Parathyroid adenoma (tissue), 2 donors: ENCODE data around the gene SEMA6C.

Experiments
- H2AFZ ChIP-seq: fragments of 300-600 bp; sonication (generic); one replicate; pipeline ENCODE4 v1.7.0; 2017; ENCODE audit warnings: antibody characterized with exemption, mild to moderate bottlenecking
- H3K27ac ChIP-seq: fragments of 300-600 bp; sonication (generic); one replicate; pipeline ENCODE4 v1.7.0; 2017
- H3K27me3 ChIP-seq: fragments of 300-600 bp; sonication (generic); one replicate; pipeline ENCODE4 v1.7.0; 2017; ENCODE audit warnings: low read length; ENCODE audit not compliant: control insufficient read depth, insufficient read depth
- H3K36me3 ChIP-seq: fragments of 300-600 bp; sonication (generic); one replicate; pipeline ENCODE4 v1.7.0; 2017; ENCODE audit warnings: low read length; ENCODE audit not compliant: control insufficient read depth, insufficient read depth
- H3K4me1 ChIP-seq: fragments of 300-600 bp; sonication (generic); one replicate; pipeline ENCODE4 v1.7.0; 2017; ENCODE audit warnings: control low read depth
- H3K4me2 ChIP-seq: fragments of 300-600 bp; sonication (generic); one replicate; pipeline ENCODE4 v1.7.0; 2017; ENCODE audit warnings: low read length
- H3K4me3 ChIP-seq: fragments of 300-600 bp; sonication (generic); one replicate; pipeline ENCODE4 v1.7.0; 2017; ENCODE audit warnings: low read depth, low read length
- H3K79me2 ChIP-seq: fragments of 300-600 bp; sonication (generic); one replicate; pipeline ENCODE4 v1.7.0; 2017; ENCODE audit warnings: control low read depth
- H3K9ac ChIP-seq: fragments of 300-600 bp; sonication (generic); one replicate; pipeline ENCODE4 v1.7.0; 2017; ENCODE audit warnings: mild to moderate bottlenecking
- H3K9me3 ChIP-seq: fragments of 300-600 bp; sonication (generic); one replicate; pipeline ENCODE4 v1.7.0; 2017; ENCODE audit warnings: low read length; ENCODE audit not compliant: control insufficient read depth
- TF ChIP-seq, protein P1 (sequence below): fragments of 300-600 bp; sonication (generic); IDR thresholded peaks from one replicate; pipeline ENCODE4 v1.7.0; 2017; ENCODE audit warnings: antibody characterized with exemption, mild to moderate bottlenecking
- donor health status: primary hyperparathyroidism.

The SEMA6C gene

DNA sequence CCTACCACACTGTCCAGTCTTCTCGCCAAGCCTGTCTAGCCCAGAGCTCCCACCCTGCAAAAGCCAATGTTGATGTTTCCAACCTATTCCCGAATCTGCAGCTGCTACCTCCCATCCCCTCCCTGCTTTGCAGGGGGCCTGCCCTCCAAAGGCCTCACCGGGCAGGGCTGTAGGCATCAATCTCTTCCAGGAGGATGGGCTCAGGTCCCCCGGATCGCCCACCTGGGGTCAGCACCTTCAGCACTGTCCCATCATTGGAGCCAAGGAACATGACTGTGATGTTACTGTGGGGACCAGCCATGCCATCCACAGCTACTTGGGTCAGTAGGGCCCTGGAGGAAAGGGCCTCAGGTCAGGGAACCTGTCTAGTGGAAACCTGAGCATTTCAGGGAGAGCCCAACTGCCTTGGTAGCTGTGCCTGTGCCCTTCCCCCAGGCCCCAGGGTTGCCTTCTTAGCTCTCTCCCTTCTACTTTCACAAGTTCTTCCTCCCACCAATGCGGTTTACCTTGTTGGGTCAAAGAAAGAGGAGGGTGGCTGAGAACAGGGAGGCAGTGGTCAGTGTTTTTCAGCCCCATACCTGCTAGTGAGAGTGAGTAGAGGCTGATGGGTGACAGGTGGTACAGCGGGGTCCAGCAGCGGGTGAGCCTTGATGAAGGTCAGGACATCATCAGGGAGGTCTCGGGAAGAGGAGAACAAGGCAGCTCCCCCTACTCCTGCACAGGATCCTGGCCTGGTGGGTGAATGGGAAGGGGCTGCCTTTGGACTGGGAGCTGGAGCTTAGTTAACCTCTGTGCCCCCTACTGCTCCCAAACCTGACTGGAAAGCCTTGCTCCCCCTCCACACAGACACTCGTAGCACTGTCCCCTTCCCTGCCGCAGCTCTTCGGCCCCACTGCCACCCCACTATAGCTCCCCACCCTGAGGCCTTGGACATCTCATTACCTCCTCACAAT lies 10.7 kb downstream of the SEMA6C start:
- no peaks in the 10 kb centered on the region for H3K36me3 ChIP-seq

DNA sequence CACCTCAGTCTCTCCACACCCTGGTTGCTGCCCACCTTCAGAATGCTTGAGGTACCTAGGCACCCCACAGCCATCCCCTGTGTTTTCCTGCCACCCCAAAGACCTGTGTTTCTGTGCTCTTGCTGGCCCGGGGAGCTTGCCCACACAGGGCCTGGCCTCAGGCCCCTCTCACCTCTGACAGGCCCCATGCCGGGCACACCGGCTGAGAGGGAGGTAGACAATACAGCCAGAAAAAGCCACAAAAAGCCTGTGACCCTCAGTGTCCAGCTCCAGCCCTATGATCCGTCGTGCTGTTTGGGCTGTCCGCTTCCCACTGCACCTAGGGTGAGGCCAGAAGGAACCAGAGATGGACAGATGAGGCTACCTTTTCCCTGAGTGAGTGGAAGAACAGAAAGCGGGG lies 11.4 kb downstream of the SEMA6C start:
- Histone ChIP-seq H3K9ac (no peak overlapping the region), H2AFZ (no peak overlapping the region), H3K4me3 (no peak overlapping the region), H3K27ac (no peak overlapping the region), H3K4me1 (no peaks in the 10 kb centered on the region), H3K4me2 (no peak overlapping the region), H3K27me3 (no peaks in the 10 kb centered on the region), H3K36me3 (no peaks in the 10 kb centered on the region), H3K9me3 (no peaks in the 10 kb centered on the region), H3K79me2 (no peaks in the 10 kb centered on the region)
- TF ChIP-seq, protein P1, sequence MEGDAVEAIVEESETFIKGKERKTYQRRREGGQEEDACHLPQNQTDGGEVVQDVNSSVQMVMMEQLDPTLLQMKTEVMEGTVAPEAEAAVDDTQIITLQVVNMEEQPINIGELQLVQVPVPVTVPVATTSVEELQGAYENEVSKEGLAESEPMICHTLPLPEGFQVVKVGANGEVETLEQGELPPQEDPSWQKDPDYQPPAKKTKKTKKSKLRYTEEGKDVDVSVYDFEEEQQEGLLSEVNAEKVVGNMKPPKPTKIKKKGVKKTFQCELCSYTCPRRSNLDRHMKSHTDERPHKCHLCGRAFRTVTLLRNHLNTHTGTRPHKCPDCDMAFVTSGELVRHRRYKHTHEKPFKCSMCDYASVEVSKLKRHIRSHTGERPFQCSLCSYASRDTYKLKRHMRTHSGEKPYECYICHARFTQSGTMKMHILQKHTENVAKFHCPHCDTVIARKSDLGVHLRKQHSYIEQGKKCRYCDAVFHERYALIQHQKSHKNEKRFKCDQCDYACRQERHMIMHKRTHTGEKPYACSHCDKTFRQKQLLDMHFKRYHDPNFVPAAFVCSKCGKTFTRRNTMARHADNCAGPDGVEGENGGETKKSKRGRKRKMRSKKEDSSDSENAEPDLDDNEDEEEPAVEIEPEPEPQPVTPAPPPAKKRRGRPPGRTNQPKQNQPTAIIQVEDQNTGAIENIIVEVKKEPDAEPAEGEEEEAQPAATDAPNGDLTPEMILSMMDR, result no peak

More for the DNA sequence above, 10.7 kb downstream of the SEMA6C start:
- H3K4me1 ChIP-seq, result no peaks in the 10 kb centered on the region
- H3K9me3 ChIP-seq, result no peaks in the 10 kb centered on the region
- TF ChIP-seq, protein P1, result no peak
- H2AFZ ChIP-seq, result no peak overlapping the region
- no peaks in the 10 kb centered on the region for H3K79me2 ChIP-seq
- H3K9ac ChIP-seq, result no peak overlapping the region
- no peak overlapping the region for H3K4me2 ChIP-seq
- H3K27me3 ChIP-seq, result no peaks in the 10 kb centered on the region
- H3K27ac ChIP-seq, result no peak overlapping the region
- H3K4me3 ChIP-seq, result no peak overlapping the region

DNA sequence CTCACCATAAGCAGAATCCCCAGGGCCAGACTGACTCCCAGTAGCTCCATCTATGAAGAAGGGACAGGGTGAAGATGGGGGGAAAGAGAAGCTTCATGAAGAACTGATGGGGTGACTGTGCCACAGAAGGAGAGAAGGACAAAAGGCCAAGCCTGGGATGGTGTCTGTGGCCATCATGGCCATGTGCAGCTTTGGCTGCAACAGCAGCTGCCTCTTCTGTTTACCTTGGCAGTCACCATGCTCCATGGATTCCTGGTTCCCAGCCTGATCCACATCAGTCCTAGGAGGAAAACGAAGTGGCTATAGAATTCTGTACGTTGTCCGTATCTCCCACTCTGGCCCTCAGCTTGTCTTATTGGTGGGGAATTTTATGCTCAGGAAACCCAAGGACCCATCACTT lies 12.0 kb downstream of the SEMA6C start:
- Histone ChIP-seq H3K9me3 (no peaks in the 10 kb centered on the region), H3K9ac (no peak overlapping the region), H2AFZ (no peak overlapping the region), H3K27me3 (no peaks in the 10 kb centered on the region), H3K4me1 (no peaks in the 10 kb centered on the region), H3K79me2 (no peaks in the 10 kb centered on the region), H3K4me3 (no peak overlapping the region), H3K36me3 (no peaks in the 10 kb centered on the region), H3K27ac (no peak overlapping the region), H3K4me2 (no peak overlapping the region)
- TF ChIP-seq, protein P1, result no peak

DNA sequence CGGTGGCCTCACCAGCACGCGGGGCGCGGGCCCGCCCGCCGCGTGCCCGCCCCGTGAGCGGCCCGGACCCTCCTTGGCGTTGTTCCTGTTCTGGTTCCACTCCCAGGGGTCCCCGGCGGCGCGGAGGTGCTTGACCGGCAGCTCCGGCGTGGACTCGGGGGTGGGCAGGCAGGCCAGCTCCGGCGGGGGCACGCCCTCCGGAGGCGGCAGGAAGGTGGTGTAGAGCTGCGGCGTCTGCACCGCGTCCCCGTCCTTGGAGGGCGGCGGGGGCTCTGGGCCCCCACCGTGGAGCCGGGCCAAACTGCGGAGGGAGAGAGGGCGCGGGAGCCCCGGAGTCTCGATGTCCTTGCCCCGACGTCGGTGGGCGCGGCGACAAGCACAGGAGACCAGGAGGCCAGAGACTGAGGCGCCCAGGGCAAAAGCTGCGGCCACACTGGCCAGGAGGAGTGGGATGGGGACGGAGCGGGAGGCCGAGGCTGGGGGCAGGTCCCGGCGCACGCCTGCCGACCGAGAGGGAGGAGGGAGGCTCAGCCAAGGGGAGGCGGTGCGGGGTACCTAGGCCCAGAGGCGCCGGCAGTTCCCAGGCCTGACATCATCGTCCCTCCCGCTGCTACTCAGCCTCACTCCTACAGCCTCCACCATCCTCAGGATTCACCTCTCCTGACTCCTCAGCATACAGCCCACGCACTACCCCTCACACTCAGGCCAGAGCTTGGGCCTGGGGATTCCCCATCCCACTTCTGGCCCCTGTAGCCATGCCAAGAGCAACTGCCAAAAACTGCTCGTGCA lies 13.2 kb downstream of the SEMA6C start:
- no peaks in the 10 kb centered on the region for H3K4me1 ChIP-seq
- H3K9ac ChIP-seq, result no peak overlapping the region
- H3K27ac ChIP-seq, result no peak overlapping the region
- H3K27me3 ChIP-seq, result no peaks in the 10 kb centered on the region
- no peaks in the 10 kb centered on the region for H3K79me2 ChIP-seq
- no peak overlapping the region for H3K4me3 ChIP-seq
- TF ChIP-seq, protein P1, result no peak
- no peak overlapping the region for H2AFZ ChIP-seq
- no peaks in the 10 kb centered on the region for H3K36me3 ChIP-seq
- H3K9me3 ChIP-seq, result no peaks in the 10 kb centered on the region
- no peak overlapping the region for H3K4me2 ChIP-seq
